Upper lobe of left lung (tissue), 4 donors: ENCODE results near the gene NFKBIL1.

Experiments used
- EP300 ChIP-seq, 4 donors: sonication (generic); formaldehyde crosslinking; IDR thresholded peaks; one replicate each; pipeline ENCODE4 v1.5.1; 2017; ENCODE audit warnings: antibody characterized with exemption in 4 of 4, control low read depth in 2 of 4
- POLR2A ChIP-seq, 4 donors: fragments of 450-650 bp; IDR thresholded peaks; one replicate each; pipeline ENCODE4 v1.5.1; 2016 to 2017; ENCODE audit warnings: antibody characterized with exemption in 4 of 4, mild to moderate bottlenecking in 2 of 4
- TF ChIP-seq, protein P1 (sequence below), 6 experiments: fragments of 450-650 bp in 4 of 6; fragments of 200-600 bp in 2 of 6; sonication (generic) in 2 of 6; IDR thresholded peaks; one replicate each; pipeline ENCODE4 v1.5.1; 2016 to 2019; ENCODE audit warnings: antibody characterized with exemption in 6 of 6

DNA sequence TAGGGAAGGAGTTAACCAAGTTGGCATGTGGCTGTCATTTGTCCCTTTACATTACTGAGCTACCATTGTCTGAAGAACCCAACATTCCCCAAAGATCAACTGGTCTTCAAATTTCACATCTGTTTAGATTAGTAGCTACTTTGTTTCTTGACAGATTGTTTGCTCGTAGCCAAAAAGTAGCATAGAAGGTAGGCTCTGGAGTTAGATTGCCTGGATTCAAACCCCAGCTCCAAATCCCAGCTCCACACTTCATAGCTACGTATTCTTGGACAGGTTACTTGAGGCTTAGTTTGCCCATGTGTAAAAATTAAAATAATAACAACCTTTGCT lies 1.1 kb downstream of the NFKBIL1 start:
- TF ChIP-seq POLR2A (IDR thresholded peaks at IDR 0.05) (no peak), EP300 (IDR thresholded peaks at IDR 0.05) (no peak)
- TF ChIP-seq, protein P1, sequence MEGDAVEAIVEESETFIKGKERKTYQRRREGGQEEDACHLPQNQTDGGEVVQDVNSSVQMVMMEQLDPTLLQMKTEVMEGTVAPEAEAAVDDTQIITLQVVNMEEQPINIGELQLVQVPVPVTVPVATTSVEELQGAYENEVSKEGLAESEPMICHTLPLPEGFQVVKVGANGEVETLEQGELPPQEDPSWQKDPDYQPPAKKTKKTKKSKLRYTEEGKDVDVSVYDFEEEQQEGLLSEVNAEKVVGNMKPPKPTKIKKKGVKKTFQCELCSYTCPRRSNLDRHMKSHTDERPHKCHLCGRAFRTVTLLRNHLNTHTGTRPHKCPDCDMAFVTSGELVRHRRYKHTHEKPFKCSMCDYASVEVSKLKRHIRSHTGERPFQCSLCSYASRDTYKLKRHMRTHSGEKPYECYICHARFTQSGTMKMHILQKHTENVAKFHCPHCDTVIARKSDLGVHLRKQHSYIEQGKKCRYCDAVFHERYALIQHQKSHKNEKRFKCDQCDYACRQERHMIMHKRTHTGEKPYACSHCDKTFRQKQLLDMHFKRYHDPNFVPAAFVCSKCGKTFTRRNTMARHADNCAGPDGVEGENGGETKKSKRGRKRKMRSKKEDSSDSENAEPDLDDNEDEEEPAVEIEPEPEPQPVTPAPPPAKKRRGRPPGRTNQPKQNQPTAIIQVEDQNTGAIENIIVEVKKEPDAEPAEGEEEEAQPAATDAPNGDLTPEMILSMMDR (IDR thresholded peaks at IDR 0.05) = no peak
